ENCODE data around the gene CALHM2.
"Not testable (repeated sequence)": the region's sequence is repeated elsewhere in the genome, so short reads cannot be mapped to it uniquely, and the experiment has no call there.

CALHM2 gene

GRCh38 chr10:103491729-103492364 is 39.7 kb upstream of the CALHM2 start:
- no peaks in the 10 kb centered on the region for H3K36me3 ChIP-seq (ENCODE audit: control insufficient read depth, insufficient read depth, low read length)
- H3K4me3 ChIP-seq (ENCODE audit: low read length) = no peak overlapping the region
- H3K27ac ChIP-seq (ENCODE audit: low read depth, low read length) = no peak overlapping the region
- H3K79me2 ChIP-seq (ENCODE audit: control insufficient read depth, insufficient read depth, low read length) = no peaks in the 10 kb centered on the region
- H3K4me2 ChIP-seq (ENCODE audit: low read length) = no peak overlapping the region
- H2BK120ac ChIP-seq (ENCODE audit: low read depth, low read length) = no peak overlapping the region
- H3K4ac ChIP-seq (ENCODE audit: low read depth, low read length) = no peak overlapping the region
- H3K79me1 ChIP-seq (ENCODE audit: low read length) = no peaks in the 10 kb centered on the region
- peaks cover 22% of the 10 kb centered on the region for H3K27me3 ChIP-seq (ENCODE audit: insufficient read depth, low read length, poor library complexity)
- no peak overlapping the region for H2BK5ac ChIP-seq (ENCODE audit: low read length)
- no peak overlapping the region for H3K18ac ChIP-seq (ENCODE audit: low read length)
- H2AK5ac ChIP-seq (ENCODE audit: low read length) = no peak overlapping the region
- DNase-seq = peak; percentile 84
- no peak overlapping the region for H2BK15ac ChIP-seq (replicated peaks; ENCODE audit: low read depth)
- no peaks in the 10 kb centered on the region for H3K4me1 ChIP-seq (ENCODE audit: control insufficient read depth, low read depth, low read length)
- no peak overlapping the region for H4K5ac ChIP-seq (ENCODE audit: low read length)
- H4K8ac ChIP-seq (ENCODE audit: low read depth, low read length) = no peak overlapping the region
- no peak overlapping the region for H3K23ac ChIP-seq (ENCODE audit: low read length)
- no CpG with 5 or more reads among the region's 7 CpGs for WGBS (ENCODE audit: extremely low coverage, insufficient coverage, low lambda C conversion rate)
- H3K56ac ChIP-seq (ENCODE audit: low read length) = no peak overlapping the region
- H3K9ac ChIP-seq (ENCODE audit: low read length) = no peak overlapping the region

- Histone ChIP-seq H2AK5ac (ENCODE audit: low read length) (no peak overlapping the region), H2BK5ac (ENCODE audit: low read length) (no peak overlapping the region), H3K79me2 (ENCODE audit: control insufficient read depth, insufficient read depth, low read length) (no peaks in the 10 kb centered on the region), H3K4me2 (ENCODE audit: low read length) (no peak overlapping the region), H4K8ac (ENCODE audit: low read depth, low read length) (no peak overlapping the region), H4K5ac (ENCODE audit: low read length) (no peak overlapping the region), H3K79me1 (ENCODE audit: low read length) (no peaks in the 10 kb centered on the region), H3K23ac (ENCODE audit: low read length) (no peak overlapping the region), H3K4ac (ENCODE audit: low read depth, low read length) (no peak overlapping the region), H3K27ac (ENCODE audit: low read depth, low read length) (no peak overlapping the region), H2BK120ac (ENCODE audit: low read depth, low read length) (no peak overlapping the region), H3K27me3 (ENCODE audit: insufficient read depth, low read length, poor library complexity) (peaks cover 21% of the 10 kb centered on the region), H3K36me3 (ENCODE audit: control insufficient read depth, insufficient read depth, low read length) (no peaks in the 10 kb centered on the region), H3K4me1 (ENCODE audit: control insufficient read depth, low read depth, low read length) (no peaks in the 10 kb centered on the region), H3K4me3 (ENCODE audit: low read length) (no peak overlapping the region), H3K18ac (ENCODE audit: low read length) (no peak overlapping the region), H3K9ac (ENCODE audit: low read length) (no peak overlapping the region), H2BK15ac (replicated peaks; ENCODE audit: low read depth) (no peak overlapping the region), H3K56ac (ENCODE audit: low read length) (no peak overlapping the region)
- DNase-seq = no peak
- whole genome bisulfite sequencing (ENCODE audit: extremely low coverage, insufficient coverage, low lambda C conversion rate) = no CpG with 5 or more reads among the region's 1 CpG
Measured at GRCh38 chr10:103490986-103491314, 38.8 kb upstream of the CALHM2 start.

- H3K79me2 ChIP-seq (ENCODE audit: control insufficient read depth, insufficient read depth, low read length) = no peaks in the 10 kb centered on the region
- H3K79me1 ChIP-seq (ENCODE audit: low read length) = no peaks in the 10 kb centered on the region
Measured at GRCh38 chr10:103487410-103487708, 35.2 kb upstream of the CALHM2 start.

GRCh38 chr10:103486635-103487409 is 34.7 kb upstream of the CALHM2 start:
- not testable (repeated sequence) for H2BK120ac ChIP-seq (ENCODE audit: low read depth, low read length); H3K4ac ChIP-seq (ENCODE audit: low read depth, low read length); H3K36me3 ChIP-seq (ENCODE audit: control insufficient read depth, insufficient read depth, low read length); H2BK15ac ChIP-seq (replicated peaks; ENCODE audit: low read depth); H3K79me1 ChIP-seq (ENCODE audit: low read length); H3K4me2 ChIP-seq (ENCODE audit: low read length); H2BK5ac ChIP-seq (ENCODE audit: low read length); H3K27me3 ChIP-seq (ENCODE audit: insufficient read depth, low read length, poor library complexity); H4K8ac ChIP-seq (ENCODE audit: low read depth, low read length); H2AK5ac ChIP-seq (ENCODE audit: low read length); H3K4me1 ChIP-seq (ENCODE audit: control insufficient read depth, low read depth, low read length); H3K27ac ChIP-seq (ENCODE audit: low read depth, low read length); H3K18ac ChIP-seq (ENCODE audit: low read length); H3K4me3 ChIP-seq (ENCODE audit: low read length); DNase-seq; H4K5ac ChIP-seq (ENCODE audit: low read length); H3K9ac ChIP-seq (ENCODE audit: low read length); H3K23ac ChIP-seq (ENCODE audit: low read length); H3K79me2 ChIP-seq (ENCODE audit: control insufficient read depth, insufficient read depth, low read length); H3K56ac ChIP-seq (ENCODE audit: low read length)
- WGBS (ENCODE audit: extremely low coverage, insufficient coverage, low lambda C conversion rate) = no CpG with 5 or more reads among the region's 8 CpGs

More at GRCh38 chr10:103487410-103487708, 35.2 kb upstream of the CALHM2 start:
- H3K56ac ChIP-seq (ENCODE audit: low read length) = no peak overlapping the region
- no peak for DNase-seq
- H3K4ac ChIP-seq (ENCODE audit: low read depth, low read length) = no peak overlapping the region
- WGBS (ENCODE audit: extremely low coverage, insufficient coverage, low lambda C conversion rate) = no CpG with 5 or more reads among the region's 2 CpGs
- no peak overlapping the region for H2AK5ac ChIP-seq (ENCODE audit: low read length)
- H3K4me1 ChIP-seq (ENCODE audit: control insufficient read depth, low read depth, low read length) = no peaks in the 10 kb centered on the region
- no peak overlapping the region for H3K4me3 ChIP-seq (ENCODE audit: low read length)
- H3K9ac ChIP-seq (ENCODE audit: low read length) = no peak overlapping the region
- no peak overlapping the region for H2BK15ac ChIP-seq (replicated peaks; ENCODE audit: low read depth)
- H4K8ac ChIP-seq (ENCODE audit: low read depth, low read length) = no peak overlapping the region
- no peak overlapping the region for H2BK120ac ChIP-seq (ENCODE audit: low read depth, low read length)
- no peak overlapping the region for H4K5ac ChIP-seq (ENCODE audit: low read length)
- H3K23ac ChIP-seq (ENCODE audit: low read length) = no peak overlapping the region
- no peaks in the 10 kb centered on the region for H3K27me3 ChIP-seq (ENCODE audit: insufficient read depth, low read length, poor library complexity)
- H3K4me2 ChIP-seq (ENCODE audit: low read length) = no peak overlapping the region
- no peak overlapping the region for H3K18ac ChIP-seq (ENCODE audit: low read length)
- no peak overlapping the region for H2BK5ac ChIP-seq (ENCODE audit: low read length)
- H3K36me3 ChIP-seq (ENCODE audit: control insufficient read depth, insufficient read depth, low read length) = no peaks in the 10 kb centered on the region
- H3K27ac ChIP-seq (ENCODE audit: low read depth, low read length) = no peak overlapping the region

GRCh38 chr10:103481974-103482531 is 29.9 kb upstream of the CALHM2 start:
- Histone ChIP-seq H3K9ac (ENCODE audit: low read length) (no peak overlapping the region), H3K4me3 (ENCODE audit: low read length) (no peak overlapping the region), H2BK15ac (replicated peaks; ENCODE audit: low read depth) (no peak overlapping the region), H3K4me2 (ENCODE audit: low read length) (no peak overlapping the region), H3K79me1 (ENCODE audit: low read length) (no peaks in the 10 kb centered on the region), H3K36me3 (ENCODE audit: control insufficient read depth, insufficient read depth, low read length) (no peaks in the 10 kb centered on the region), H3K56ac (ENCODE audit: low read length) (no peak overlapping the region), H4K5ac (ENCODE audit: low read length) (no peak overlapping the region), H3K18ac (ENCODE audit: low read length) (no peak overlapping the region), H3K27me3 (ENCODE audit: insufficient read depth, low read length, poor library complexity) (no peaks in the 10 kb centered on the region), H3K4ac (ENCODE audit: low read depth, low read length) (no peak overlapping the region), H3K79me2 (ENCODE audit: control insufficient read depth, insufficient read depth, low read length) (no peaks in the 10 kb centered on the region), H4K8ac (ENCODE audit: low read depth, low read length) (no peak overlapping the region), H2BK120ac (ENCODE audit: low read depth, low read length) (no peak overlapping the region), H2AK5ac (ENCODE audit: low read length) (no peak overlapping the region), H3K23ac (ENCODE audit: low read length) (no peak overlapping the region), H2BK5ac (ENCODE audit: low read length) (no peak overlapping the region), H3K4me1 (ENCODE audit: control insufficient read depth, low read depth, low read length) (no peaks in the 10 kb centered on the region), H3K27ac (ENCODE audit: low read depth, low read length) (no peak overlapping the region)
- WGBS (ENCODE audit: extremely low coverage, insufficient coverage, low lambda C conversion rate) = no CpG with 5 or more reads among the region's 12 CpGs
- peak; percentile 71 for DNase-seq

Measured in mesendoderm (in vitro differentiated cells).